ENCODE results near the gene TCF4. TPM values are rescaled to one million over a fixed set of nuclear protein-coding genes. Genes with fewer than 3 reads are reported as not detected.

TCF4 gene
- total RNA-seq, 1 experiment from 2014 or later: 2.3 TPM

DNA sequence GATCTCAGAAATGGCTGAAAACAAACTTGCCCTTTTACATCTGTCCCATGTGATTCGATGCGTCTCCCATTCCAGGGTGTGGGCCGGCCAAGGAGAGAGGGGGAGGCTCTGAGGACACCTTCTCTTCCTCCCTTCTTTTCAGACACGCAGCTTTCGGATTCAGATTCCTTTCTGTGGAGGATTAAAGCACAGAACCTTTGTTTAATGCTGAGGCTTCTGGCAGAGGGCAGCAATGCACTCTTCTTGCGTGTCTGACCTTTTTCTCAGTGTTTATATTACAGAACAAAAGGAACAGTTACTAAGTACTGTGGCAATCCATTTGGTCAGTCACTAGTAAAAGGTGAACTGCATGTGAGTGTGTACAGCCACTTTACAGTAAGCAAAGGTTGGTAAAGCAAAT is 359.8 kb downstream of the TCF4 start:
- ChIA-PET POLR2A (no interaction called here), CTCF (no interaction called here)
- no peak overlapping the region for H3K27ac ChIP-seq (ENCODE audit: low read length)
- H3K4me1 ChIP-seq (ENCODE audit: control insufficient read depth, insufficient read depth, low read length): no peaks in the 10 kb centered on the region
- DNase-seq (ENCODE audit: low read depth, low spot score) (no peak), ATAC-seq (no peak)
- no peaks in the 10 kb centered on the region for H3K36me3 ChIP-seq (ENCODE audit: control insufficient read depth, insufficient read depth, low read length)
- BruUV-seq (replicated peaks): no TSS peak
- intact Hi-C loops (cut with micrococcal nuclease; ENCODE audit: unreplicated experiment) (no loop called here), in situ Hi-C loops (cut with HindIII; ENCODE audit: low pct_unique_long_range_greater_than_20kb, low sequenced_read_pairs) (no loop called here)
- H3K4me3 ChIP-seq (ENCODE audit: low read depth in 2 of 2, low read length in 2 of 2): no peak overlapping the region
- H3K9me3 ChIP-seq (ENCODE audit: control insufficient read depth, insufficient read depth, low read depth, low read length): no peaks in the 10 kb centered on the region
- TF ChIP-seq POLR2AphosphoS5 (IDR thresholded peaks at IDR 0.05; ENCODE audit: low read depth, low read length) (no peak), REST (IDR thresholded peaks at IDR 0.05; ENCODE audit: insufficient read depth in 1 of 2, low read depth in 2 of 2, low read length in 1 of 2) (no peak), SIN3A (IDR thresholded peaks at IDR 0.05; ENCODE audit: borderline replicate concordance, insufficient read depth, low read depth, low read length) (no peak), TCF7L2 (IDR thresholded peaks at IDR 0.05; ENCODE audit: low read depth, low read length) (no peak)
- H3K27me3 ChIP-seq (ENCODE audit: control insufficient read depth, insufficient read depth, low read length): no peaks in the 10 kb centered on the region

GRCh38 chr18:55227771-55228170 is 360.2 kb downstream of the TCF4 start:
- Histone ChIP-seq H3K4me3 (ENCODE audit: low read depth in 2 of 2, low read length in 2 of 2) (no peak overlapping the region), H3K27ac (ENCODE audit: low read length) (no peak overlapping the region), H3K36me3 (ENCODE audit: control insufficient read depth, insufficient read depth, low read length) (no peaks in the 10 kb centered on the region), H3K9me3 (ENCODE audit: control insufficient read depth, insufficient read depth, low read depth, low read length) (no peaks in the 10 kb centered on the region), H3K4me1 (ENCODE audit: control insufficient read depth, insufficient read depth, low read length) (no peaks in the 10 kb centered on the region), H3K27me3 (ENCODE audit: control insufficient read depth, insufficient read depth, low read length) (no peaks in the 10 kb centered on the region)
- in situ Hi-C loops (cut with HindIII; ENCODE audit: low pct_unique_long_range_greater_than_20kb, low sequenced_read_pairs): no loop called here
- no peak for DNase-seq (ENCODE audit: low read depth, low spot score)
- intact Hi-C loops (cut with micrococcal nuclease; ENCODE audit: unreplicated experiment): no loop called here
- ChIA-PET POLR2A (no interaction called here), CTCF (no interaction called here)
- no peak for ATAC-seq
- no TSS peak for BruUV-seq (replicated peaks)
- TF ChIP-seq POLR2AphosphoS5 (IDR thresholded peaks at IDR 0.05; ENCODE audit: low read depth, low read length) (no peak), CTCF (IDR thresholded peaks at IDR 0.05) (no peak), REST (IDR thresholded peaks at IDR 0.05; ENCODE audit: insufficient read depth in 1 of 2, low read depth in 2 of 2, low read length in 1 of 2) (no peak), SIN3A (IDR thresholded peaks at IDR 0.05; ENCODE audit: borderline replicate concordance, insufficient read depth, low read depth, low read length) (no peak), TCF7L2 (IDR thresholded peaks at IDR 0.05; ENCODE audit: low read depth, low read length) (no peak)

Measured in Panc1 (cell line).